GM18867 (cell line): Measurements from ENCODE around the gene AGPAT4.

Experiments used
- ATAC-seq: cut with Tn5 transposase; IDR thresholded peaks from one replicate; pipeline ENCODE4 v1.9.1; 2021; ENCODE audit warnings: mild to moderate bottlenecking, moderate library complexity; ENCODE audit not compliant: unreplicated experiment

AGPAT4 gene

DNA sequence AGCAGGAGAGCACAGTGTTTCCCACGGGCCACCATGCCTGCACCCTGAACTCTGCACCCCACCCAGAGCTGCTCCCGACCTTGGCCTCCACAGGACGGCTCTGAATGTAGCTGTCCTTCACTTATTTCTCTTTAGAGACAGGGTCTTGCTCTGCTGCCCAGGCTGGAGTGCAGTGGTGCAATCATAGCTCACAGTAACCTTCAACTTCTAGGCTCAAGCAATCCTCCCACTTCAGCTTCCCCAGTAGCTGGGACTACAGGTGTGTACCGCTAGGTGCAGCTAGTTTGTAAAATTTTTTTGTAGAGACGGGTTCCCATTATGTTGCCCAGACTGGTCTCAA, 130.9 kb downstream of the AGPAT4 start:
- ATAC-seq = no peak

GRCh38 chr6:161141173-161141572, 132.7 kb downstream of the AGPAT4 start:
- no peak for ATAC-seq

DNA sequence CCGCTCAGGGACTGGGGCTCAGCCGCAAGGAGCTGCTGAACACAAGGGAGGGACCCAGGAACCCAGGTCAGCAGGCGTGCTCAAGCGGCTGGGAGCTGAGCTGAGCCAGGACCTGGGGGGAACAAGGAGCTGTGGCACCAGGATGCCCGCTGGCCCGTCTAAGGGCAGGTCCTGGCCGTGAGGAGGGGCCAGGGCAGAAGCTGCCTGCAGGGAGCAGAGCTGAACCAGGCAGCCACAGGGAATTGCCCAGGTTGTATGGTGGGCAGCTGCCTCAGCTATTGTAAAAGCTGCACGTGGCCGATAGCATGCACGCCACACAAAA, 133.3 kb downstream of the AGPAT4 start:
- no peak for ATAC-seq

GRCh38 chr6:161139766-161140553, 133.9 kb downstream of the AGPAT4 start:
- ATAC-seq = no peak

DNA sequence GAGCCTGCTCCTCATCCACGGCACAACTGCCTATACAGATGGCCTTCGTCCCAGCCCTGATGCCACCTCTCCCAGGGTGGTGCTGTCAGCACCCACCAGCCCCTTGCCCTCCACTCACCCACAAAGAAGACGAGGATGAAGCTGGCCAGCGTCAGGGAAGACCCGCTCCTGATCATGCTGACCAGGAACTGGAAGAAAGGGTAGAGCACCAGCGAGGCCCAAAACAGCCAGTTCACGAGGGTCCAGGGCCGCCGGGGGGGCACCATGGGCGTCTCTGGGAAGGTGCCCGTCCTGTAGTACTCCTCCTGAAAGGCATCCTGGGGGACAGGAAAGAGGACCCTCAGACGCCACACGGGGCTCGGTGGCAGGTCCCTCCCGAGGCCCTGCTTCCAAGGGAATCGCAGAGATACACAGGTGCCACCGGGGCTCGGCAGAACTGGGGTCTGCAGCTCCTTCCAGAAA, 134.5 kb downstream of the AGPAT4 start:
- ATAC-seq = no peak

DNA sequence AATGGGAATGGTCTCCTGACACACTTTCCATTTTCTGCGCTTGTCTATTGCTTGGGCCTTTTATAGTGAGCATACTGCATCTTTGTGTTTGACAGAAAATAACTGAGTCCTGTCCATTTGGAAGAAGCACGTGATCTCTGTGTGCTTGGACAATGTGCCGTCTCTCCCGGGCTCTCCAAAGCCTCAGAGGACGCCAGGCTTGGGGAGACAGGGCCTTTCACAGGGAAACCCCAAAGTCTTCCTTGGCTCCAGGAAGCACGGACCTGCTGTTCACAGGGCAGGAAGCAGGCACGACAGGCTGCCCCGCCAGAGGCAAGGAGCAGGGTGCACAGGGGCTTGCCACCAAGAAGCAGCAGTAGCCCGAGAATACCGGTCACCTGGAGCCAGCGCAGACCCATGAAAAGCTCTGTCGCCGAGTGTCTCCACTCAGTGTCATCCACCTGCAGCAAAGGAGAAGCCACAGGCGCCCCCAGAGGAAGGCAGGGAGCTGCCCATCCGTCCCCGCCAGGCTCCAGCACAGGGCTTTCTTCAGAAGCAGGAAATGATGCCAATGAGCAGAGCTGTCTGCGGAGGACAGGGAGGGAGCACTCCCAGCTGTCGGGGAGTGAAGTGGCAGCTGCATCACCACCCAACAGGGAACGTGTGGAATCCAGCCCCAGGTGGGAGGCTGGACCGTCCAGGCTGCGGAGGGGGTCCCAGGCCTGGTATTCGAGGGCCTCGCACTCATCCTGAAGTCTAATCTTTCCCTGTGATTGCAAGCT, 135.1 kb downstream of the AGPAT4 start:
- ATAC-seq = no peak

DNA sequence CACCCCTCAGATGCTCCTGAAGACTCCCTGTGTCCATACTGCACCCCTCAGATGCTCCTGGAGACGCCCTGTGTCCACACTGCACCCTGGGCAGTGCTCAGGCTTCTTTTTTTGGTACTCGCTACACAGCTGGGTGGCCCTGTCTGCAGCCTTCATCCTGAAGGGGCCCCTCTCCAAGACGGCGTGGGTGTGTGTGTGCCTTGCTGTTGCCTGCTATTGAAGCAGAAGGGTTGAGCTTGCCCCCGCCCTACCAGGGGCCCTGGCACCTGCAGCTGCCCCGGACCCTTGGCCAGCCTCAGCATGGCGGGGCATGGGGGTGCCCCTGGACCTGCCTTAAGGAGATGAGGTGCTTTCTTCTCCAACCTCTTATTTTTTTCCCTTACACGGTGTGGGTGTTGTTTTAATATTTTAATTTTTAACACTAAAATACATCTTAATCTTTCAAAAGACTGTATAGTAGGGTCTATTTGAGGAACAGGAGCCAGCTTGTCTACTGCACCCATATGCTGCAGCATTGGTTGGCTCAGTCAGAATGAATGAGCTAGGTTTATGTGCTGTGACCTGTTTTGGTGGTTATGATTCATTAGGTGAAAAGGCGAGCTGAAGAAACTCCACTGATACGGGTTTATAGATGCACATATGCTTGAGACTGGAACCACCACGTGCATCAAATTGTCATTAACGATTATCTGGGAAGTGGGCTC, 135.9 kb downstream of the AGPAT4 start:
- no peak for ATAC-seq

DNA sequence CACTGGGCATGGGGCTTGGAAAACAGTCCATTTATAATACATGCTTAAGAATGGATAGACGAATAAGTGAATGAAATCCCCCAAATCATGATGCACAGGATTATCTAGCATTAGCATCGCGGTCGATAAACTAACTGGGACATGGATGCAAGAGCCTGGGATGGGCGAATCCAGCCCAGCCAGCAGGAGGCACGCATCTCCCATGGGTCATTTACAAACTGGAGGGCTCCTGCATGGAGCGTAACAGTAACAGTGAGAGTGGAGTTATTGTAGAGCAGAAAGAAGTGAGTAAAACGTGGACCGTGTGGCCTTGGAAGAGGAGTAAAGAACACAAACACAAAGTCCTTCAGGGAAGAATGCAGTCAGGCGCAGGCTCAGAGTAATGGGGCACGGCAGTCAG, 136.5 kb downstream of the AGPAT4 start:
- no peak for ATAC-seq

GRCh38 chr6:161136655-161137054, 137.2 kb downstream of the AGPAT4 start:
- no peak for ATAC-seq

DNA sequence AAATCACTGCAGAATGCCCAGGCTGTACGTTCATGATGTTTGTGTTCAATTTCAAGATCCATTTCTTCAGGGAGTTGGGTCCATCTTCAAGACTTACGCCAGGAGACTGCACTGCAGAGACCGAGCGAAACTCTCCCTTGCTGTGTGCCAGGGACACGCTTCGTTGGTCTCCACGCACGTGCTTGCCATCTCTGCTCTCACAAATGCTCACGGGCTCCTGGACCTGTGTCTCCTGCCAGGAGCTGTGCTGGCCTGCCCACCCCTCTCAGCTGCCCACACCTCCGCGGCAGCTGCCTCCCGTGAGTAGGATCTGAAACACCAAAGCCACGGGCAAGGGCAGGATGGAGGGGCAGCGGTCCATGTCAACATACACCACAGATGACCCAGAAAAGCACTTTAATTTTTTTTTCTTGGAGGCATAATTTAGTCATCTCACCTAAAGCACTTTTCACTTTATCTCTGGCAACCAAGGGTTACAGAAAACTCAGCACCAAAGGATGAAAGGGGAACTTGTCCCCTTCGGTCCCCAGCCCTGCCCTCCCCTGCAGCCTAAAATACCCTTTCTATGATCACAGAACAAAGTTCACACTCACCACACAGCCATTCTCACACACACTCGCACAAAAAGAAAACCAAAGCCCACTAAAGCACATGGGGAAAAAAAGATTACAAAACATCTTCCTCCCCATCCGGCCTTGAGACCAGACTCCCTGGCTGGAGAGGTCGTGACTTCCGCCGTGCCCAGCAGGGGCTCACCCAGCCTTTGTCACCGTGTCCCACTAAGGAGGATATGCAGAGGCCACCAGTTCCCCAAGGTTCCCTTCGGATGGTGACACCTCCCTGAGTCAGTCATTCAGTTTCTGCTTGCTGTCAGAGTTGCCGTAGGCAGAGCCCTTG, 137.9 kb downstream of the AGPAT4 start:
- ATAC-seq = no peak

GRCh38 chr6:161134550-161135298, 139.1 kb downstream of the AGPAT4 start:
- no peak for ATAC-seq

DNA sequence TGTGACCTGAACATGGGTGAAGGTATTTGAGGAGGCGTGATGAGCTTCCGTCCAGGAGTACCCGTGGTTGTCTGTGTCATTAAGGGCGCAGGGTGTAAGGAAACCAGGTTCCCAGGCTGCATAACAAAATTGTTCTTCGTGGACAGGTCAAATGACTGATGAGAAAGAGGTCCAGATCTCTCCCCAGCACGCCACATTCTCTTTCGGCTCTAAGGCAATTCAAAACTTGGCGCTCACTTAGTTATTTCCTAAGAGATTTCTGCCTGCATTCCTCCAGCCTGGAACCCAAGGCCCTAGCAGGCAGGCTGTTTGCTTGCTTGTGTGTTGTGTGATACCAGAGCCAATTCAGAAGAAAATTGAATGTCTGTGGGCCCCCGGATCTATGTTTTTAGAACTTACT, 139.9 kb downstream of the AGPAT4 start:
- no peak for ATAC-seq

DNA sequence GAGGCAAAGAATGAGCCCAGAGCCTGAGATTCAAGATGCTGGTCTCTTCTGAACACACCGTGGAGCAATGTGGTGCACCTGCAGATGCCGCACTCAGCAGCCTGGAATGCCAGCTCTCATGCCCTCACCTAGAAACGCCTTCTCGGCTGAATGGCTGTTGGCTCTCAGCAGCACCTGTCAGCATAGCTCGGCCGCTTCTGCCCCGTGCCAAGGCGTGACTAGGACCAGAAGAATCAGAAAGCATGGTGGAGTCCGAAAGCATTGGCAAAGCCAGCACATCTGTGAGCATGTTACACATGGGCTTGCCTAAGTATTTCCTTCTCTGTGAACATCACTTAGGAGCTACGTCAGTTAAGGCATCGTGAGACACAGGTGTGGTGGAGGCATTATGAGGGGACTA, 141.5 kb downstream of the AGPAT4 start:
- ATAC-seq = no peak

DNA sequence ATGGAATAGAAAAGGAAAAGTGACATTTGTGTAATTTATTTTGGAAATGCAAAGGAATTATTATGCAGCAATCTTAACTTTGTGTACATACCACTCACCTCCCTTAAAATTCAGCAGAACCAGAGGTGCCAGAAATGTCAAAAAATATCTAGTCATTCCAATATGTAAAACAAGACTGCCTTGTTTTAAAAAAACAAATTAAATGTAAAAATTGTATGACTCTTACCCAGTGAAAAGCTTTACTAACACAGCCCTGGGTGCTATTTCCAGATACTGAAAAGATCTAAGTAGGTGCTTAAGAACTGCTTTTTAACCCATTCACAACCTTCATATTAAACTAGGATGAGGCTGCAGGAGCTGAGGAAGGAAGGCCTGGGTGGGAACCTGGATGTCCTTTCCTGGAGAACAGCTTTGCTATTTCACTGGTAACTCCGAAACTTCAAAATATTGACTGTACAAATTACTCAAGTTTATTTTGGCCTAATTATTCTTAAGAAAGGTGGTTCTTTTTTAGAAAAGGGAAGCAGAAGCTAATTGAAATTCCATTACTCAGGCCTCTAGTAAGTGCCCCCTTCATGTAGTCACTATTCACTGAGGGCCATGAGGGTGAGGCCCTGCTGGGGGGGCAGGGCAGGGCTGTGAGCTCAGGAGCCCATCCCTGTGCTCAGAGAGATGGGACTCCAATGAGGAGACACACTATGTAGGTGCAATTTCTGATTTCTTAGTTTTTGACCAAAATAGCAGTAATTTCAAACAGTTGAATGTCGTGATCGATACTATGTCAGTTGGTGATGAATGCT, 142.7 kb downstream of the AGPAT4 start:
- no peak for ATAC-seq

DNA sequence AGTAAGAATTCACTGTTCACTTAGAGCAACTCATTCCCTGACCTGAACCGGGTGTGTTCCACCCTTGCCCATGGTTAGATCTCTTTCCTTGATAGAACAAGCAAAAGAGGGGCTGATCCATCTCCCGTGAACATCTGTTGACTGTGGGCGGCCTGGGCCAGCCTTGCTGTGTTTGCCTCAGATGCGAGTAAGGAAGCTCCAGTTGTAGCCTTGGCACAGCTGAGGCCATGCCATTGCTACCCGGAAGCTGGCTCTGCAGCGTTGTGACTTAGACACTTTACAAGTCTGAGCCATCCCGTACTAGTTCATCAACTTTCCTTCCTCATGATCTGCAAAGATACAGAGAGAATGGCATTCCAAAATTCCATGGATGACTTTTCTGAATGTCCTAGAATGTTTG, 143.3 kb downstream of the AGPAT4 start:
- no peak for ATAC-seq

DNA sequence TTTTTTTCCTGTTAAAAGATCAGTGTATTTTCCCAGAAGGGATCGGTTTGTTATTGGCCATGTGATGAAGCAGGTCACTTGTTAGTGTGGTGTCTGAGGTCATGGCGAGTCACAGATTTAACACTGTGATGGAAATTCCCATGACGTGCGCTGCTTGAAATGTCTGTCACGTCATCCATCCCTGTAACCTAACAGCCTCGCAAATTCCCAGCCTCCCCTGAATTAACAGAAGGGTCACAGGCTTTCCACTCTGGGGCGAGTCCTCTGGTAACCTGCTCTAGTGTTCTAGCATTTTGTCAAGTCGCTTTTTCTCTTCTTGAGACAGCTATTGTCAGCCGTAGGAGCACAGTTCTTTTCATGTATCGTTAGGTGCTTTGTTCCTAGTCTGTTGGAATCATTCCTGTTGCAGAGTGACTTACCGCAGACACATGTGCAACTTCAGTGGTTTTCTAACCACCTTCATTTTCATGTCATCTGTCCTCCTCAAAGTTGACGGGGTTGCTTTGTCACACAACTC, 145.1 kb downstream of the AGPAT4 start:
- no peak for ATAC-seq

- ATAC-seq = no peak
Measured at GRCh38 chr6:161128230-161128629, 145.6 kb downstream of the AGPAT4 start.

- ATAC-seq = no peak
Measured at GRCh38 chr6:161127071-161127740, 146.7 kb downstream of the AGPAT4 start.

GRCh38 chr6:161125591-161125990, 148.3 kb downstream of the AGPAT4 start:
- no peak for ATAC-seq
